Fibroblast of villous mesenchyme (primary cell): Measurements from ENCODE around the gene KCTD17. TPM values are rescaled to one million over a fixed set of nuclear protein-coding genes. Genes with fewer than 3 reads are reported as not detected.

Experiments
- DNase-seq: peaks from one replicate; pipeline ENCODE4 v3.0.0-alpha.2; 2010; ENCODE audit warnings: low read depth
- H3K4me3 ChIP-seq: 2 replicates; pipeline ENCODE4 v1.5.1; 2011; ENCODE audit warnings: low read depth, mild to moderate bottlenecking, low read length
- total RNA-seq: library from RNA; depleted of rRNA; stranded (reverse); fragments of >200 nt; gene quantifications from 2 replicates; pipeline ENCODE4 v1.2.3, GENCODE V29; 2012
- TF ChIP-seq, protein P1 (sequence below): IDR thresholded peaks from 2 replicates; pipeline ENCODE4 v1.5.1; 2012; ENCODE audit warnings: low read depth, mild to moderate bottlenecking, low read length; ENCODE audit not compliant: insufficient read depth

The KCTD17 gene
- total RNA-seq, 1 donor: 28.9 TPM

DNA sequence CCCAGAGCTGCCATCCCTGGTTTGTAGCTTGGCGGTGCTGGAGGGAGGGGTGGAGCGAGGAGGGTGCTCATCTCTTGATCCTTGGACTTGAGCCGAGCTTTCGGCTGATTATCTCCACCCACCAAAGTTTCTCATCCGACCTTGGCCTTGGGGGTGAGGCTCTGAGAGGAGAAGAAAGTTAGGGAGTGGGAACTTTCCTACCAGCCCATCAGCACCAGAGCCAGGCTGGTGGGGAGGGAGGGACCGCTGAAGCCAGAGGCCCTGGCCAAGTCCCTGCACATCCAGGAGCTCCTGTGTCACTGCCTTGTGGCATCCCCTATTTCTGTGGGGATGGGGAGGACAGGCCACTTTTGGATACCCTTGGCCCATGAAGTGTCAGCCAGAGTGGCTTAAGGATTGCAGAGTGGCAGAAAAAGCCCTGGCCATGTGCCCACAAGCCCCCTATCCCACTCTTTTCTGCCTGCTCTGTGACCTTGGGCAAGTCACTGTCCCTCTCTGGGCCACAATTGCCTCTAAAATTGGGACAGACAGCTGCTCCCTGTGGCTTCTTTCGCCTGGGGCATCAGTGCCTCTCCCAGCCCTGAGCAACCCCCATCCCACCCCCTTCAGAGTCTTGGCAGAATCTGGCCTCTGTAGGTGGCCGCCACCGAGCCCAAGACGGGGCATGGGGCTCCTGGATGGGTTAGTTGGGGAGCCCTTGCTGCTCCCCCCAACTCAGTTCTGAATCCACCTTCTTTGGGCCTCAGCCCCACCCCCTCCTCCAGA is 10.3 kb downstream of the KCTD17 start:
- no peak for DNase-seq
- TF ChIP-seq, protein P1, sequence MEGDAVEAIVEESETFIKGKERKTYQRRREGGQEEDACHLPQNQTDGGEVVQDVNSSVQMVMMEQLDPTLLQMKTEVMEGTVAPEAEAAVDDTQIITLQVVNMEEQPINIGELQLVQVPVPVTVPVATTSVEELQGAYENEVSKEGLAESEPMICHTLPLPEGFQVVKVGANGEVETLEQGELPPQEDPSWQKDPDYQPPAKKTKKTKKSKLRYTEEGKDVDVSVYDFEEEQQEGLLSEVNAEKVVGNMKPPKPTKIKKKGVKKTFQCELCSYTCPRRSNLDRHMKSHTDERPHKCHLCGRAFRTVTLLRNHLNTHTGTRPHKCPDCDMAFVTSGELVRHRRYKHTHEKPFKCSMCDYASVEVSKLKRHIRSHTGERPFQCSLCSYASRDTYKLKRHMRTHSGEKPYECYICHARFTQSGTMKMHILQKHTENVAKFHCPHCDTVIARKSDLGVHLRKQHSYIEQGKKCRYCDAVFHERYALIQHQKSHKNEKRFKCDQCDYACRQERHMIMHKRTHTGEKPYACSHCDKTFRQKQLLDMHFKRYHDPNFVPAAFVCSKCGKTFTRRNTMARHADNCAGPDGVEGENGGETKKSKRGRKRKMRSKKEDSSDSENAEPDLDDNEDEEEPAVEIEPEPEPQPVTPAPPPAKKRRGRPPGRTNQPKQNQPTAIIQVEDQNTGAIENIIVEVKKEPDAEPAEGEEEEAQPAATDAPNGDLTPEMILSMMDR: no peak
- no peak overlapping the region for H3K4me3 ChIP-seq

DNA sequence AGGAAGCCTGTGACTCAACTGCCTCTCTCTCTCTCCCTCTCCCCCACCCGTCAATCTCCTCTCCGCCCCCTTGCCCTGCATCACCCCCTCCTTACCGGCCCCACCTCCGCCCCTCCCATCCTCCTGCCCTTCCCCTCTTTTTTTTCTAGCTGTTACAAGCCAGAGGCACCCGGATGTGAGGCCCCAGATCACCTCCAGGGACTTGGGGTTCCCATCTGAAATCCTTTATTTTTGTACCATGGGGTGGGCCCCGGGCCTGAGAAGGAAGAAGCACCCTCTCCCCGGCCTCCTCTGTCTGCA is 10.8 kb downstream of the KCTD17 start:
- TF ChIP-seq, protein P1: no peak
- DNase-seq: no peak
- H3K4me3 ChIP-seq: no peak overlapping the region

DNA sequence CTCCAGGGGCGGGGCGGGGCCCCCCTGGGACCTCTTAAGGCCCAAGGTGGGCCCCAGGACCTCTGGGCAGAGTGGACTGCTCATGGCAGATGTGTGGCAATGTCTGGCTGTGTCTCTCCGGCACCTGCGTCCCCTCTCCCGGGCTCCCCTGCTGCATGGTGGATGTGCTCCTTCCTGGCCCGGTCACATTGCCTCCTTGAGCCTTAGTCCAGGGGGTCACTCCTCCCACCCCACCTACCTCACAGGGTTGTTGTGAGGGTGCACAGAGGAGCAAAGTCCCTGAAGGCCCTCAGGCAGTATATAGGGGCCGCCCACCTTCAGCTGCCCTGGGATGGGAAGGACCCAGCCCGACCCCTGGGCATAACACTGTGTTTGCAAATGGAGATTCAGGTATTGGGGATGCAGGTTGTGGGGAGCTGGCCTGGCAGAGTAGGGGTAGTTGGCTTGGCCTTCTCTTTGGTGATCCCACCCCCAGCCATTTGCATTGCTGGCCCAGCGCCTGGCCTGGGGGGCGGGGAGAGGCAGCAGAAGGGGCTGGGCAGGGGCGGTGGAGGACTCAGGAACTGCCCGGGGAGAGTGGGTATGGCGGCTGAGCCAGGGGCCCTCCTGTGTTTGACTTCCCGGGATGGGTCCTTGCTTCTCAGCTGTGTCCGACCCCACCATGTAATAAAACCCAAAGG is 11.3 kb downstream of the KCTD17 start:
- TF ChIP-seq, protein P1: no peak
- H3K4me3 ChIP-seq: no peak overlapping the region
- DNase-seq: no peak

DNA sequence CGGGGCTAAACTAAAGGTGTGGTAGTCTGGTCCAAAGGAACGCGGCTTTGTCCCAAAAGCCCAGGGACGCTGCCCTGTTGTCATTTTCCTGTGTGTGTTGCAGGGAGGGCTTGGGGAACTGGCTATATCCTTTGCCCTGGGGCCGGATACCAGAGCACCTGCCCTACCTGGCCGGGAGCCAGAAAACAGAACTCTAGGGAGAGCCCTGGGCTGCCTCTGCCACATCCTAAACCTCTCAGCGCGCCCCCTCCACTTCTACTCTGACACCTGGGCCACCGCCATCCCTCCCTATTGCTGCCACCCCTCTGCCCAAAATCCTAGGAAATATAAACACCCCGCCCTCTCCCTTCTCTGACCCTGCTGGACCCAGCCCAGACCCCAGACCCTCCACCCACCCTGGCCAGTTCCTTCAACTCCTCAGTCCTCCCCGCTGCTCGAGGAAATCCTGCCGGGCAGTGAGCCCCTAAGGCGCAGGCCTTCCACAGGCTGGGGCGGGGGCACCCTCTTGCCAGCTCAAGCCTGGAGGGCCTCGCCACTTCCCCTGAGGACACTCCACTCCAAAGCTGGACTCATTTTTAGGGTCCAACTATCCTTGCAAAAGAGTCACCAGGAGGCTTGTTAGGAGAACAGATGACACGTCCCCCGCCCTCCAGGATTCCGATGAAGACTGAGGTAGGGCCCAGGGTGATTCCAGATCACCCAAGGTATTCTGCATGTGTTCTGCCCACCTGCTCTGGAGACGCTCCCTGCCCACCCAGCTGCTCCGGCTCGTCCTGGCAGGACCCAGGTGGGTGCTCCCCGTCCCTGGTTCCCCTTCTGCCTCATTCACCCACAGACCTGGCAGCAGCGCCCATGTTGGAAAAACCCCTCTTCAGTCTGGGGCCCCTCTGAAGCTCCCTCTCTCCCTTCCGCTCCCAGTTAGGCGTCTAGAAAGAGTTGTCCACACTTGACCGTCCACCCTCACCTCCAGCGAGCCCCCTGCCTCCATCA is 12.2 kb downstream of the KCTD17 start:
- DNase-seq: no peak
- TF ChIP-seq, protein P1: no peak
- no peak overlapping the region for H3K4me3 ChIP-seq

DNA sequence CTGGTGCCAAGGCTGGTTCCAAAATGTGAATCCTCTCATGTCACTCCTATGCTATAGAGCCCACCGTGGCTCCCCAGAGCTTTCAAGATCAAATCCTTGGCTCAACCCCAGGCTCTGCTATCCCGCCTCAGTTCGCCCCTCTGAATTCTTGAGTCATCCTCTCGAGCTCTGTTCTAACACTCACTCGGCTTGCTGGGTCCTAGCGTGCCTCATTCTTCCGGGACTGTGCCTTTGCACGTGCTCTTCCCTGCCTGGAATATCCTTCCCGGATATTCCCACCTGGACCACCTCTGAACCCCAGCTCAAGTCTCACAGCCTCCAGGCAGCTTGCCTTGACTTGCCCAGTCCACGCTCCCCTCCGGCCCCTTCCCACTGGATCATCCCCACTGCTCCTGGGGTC is 13.0 kb downstream of the KCTD17 start:
- no peak for DNase-seq
- TF ChIP-seq, protein P1: no peak
- no peak overlapping the region for H3K4me3 ChIP-seq

DNA sequence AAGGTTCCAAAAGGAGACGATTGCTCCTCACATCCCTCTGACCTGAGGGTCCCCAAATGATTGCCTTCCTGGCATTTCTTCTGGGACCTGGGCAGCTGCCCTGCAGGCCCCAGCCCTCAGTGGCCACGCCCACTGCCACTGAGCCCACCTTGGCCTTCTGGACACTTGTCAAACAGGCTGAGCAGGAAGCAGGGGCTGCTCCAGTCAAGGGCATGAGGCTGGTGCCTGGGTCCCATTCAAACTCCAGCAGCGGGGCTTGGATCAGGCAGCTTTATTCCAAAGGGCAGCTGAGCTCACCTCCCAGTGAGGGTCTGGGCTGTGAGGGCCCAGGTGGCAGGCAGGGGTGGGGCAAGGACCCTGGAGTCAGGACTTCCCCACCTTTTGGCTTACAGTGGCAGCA is 13.6 kb downstream of the KCTD17 start:
- no peak overlapping the region for H3K4me3 ChIP-seq
- no peak for DNase-seq
- TF ChIP-seq, protein P1: no peak
